Bone marrow (tissue), 2 donors: ENCODE results near the gene HOGA1.

Source experiments
- DNase-seq, 2 donors: peaks; one replicate each; lab custom pipeline; 2025; lab: John Stamatoyannopoulos, UW

The HOGA1 gene

GRCh38 chr10:97584060-97584797, at the start of gene HOGA1:
HOGA1 (plus strand) TSS chr10:97584389; CDS start chr10:97584704, 315 bp downstream.
- DNase-seq: no peak

- DNase-seq: peak in 1 of 2 donors; percentile 59
These were observed 49.3 kb upstream of the HOGA1 start for GRCh38 chr10:97534746-97535367.

- DNase-seq: no peak
These were observed 46.9 kb upstream of the HOGA1 start for GRCh38 chr10:97537186-97537869.

- DNase-seq: no peak
These were observed 45.8 kb upstream of the HOGA1 start for GRCh38 chr10:97538411-97538810.

GRCh38 chr10:97538839-97539238, 45.4 kb upstream of the HOGA1 start:
- DNase-seq: no peak

GRCh38 chr10:97539523-97540200, 44.5 kb upstream of the HOGA1 start:
- DNase-seq: no peak

- DNase-seq: no peak
These were observed 43.3 kb upstream of the HOGA1 start for GRCh38 chr10:97540669-97541500.

GRCh38 chr10:97542169-97543024, 41.8 kb upstream of the HOGA1 start:
- DNase-seq: peak; percentile 34 to 64

GRCh38 chr10:97543025-97543546, 41.1 kb upstream of the HOGA1 start:
- peak; percentile 59 to 93 for DNase-seq

- DNase-seq: no peak
These were observed 37.5 kb upstream of the HOGA1 start for GRCh38 chr10:97546456-97547270.

GRCh38 chr10:97547271-97547600, 37.0 kb upstream of the HOGA1 start:
- no peak for DNase-seq

- DNase-seq: no peak
These were observed 36.2 kb upstream of the HOGA1 start for GRCh38 chr10:97547962-97548361.

GRCh38 chr10:97548828-97549455, 35.2 kb upstream of the HOGA1 start:
- no peak for DNase-seq

GRCh38 chr10:97549587-97550322, 34.4 kb upstream of the HOGA1 start:
- no peak for DNase-seq

GRCh38 chr10:97550336-97551149, 33.6 kb upstream of the HOGA1 start:
- no peak for DNase-seq

GRCh38 chr10:97551271-97551670, 32.9 kb upstream of the HOGA1 start:
- no peak for DNase-seq

GRCh38 chr10:97553575-97554031, 30.6 kb upstream of the HOGA1 start:
- peak; percentile 4 to 76 for DNase-seq
